ENCODE measurements around the gene LPO.

Gene LPO

GRCh38 chr17:58316260-58316960 lies 78.0 kb downstream of the LPO start:
- in situ Hi-C loops (cut with HindIII; ENCODE audit: low pct_unique_long_range_greater_than_20kb, low sequenced_read_pairs), result no loop called here
- no peak for TF ChIP-seq JUND (IDR thresholded peaks at IDR 0.05; ENCODE audit: low read depth)
- DNase-seq (ENCODE audit: low read depth in 1 of 2, low spot score in 1 of 2), result no peak

GRCh38 chr17:58317421-58318064 lies 79.2 kb downstream of the LPO start:
- peak; percentile 87 to 91 for DNase-seq (ENCODE audit: low read depth in 1 of 2, low spot score in 1 of 2)
- in situ Hi-C loops (cut with HindIII; ENCODE audit: low pct_unique_long_range_greater_than_20kb, low sequenced_read_pairs), result no loop called here
- TF ChIP-seq JUND (IDR thresholded peaks at IDR 0.05; ENCODE audit: low read depth), result no peak

GRCh38 chr17:58318065-58318481 lies 79.7 kb downstream of the LPO start:
- DNase-seq (ENCODE audit: low read depth in 1 of 2, low spot score in 1 of 2), result no peak
- in situ Hi-C loops (cut with HindIII; ENCODE audit: low pct_unique_long_range_greater_than_20kb, low sequenced_read_pairs), result no loop called here
- TF ChIP-seq JUND (IDR thresholded peaks at IDR 0.05; ENCODE audit: low read depth), result no peak

Measured in T47D (cell line).